Fibroblast of pulmonary artery (primary cell): ENCODE results near the gene GRIP2.

Experiments
- DNase-seq: peaks from one replicate; pipeline ENCODE4 v3.0.0-alpha.2; 2010; ENCODE audit warnings: low read depth
- H3K4me3 ChIP-seq: replicated peaks from 2 replicates; pipeline ENCODE4 v1.5.1; 2011; ENCODE audit warnings: low read depth, mild to moderate bottlenecking, control low read depth, low read length, moderate library complexity
- CTCF ChIP-seq: IDR thresholded peaks from 2 replicates; pipeline ENCODE4 v1.5.1; 2011; ENCODE audit warnings: mild to moderate bottlenecking, control low read depth, low read length, inconsistent platforms; ENCODE audit errors: missing control alignments

GRIP2 gene

GRCh38 chr3:14541646-14542045, 1.5 kb upstream of the GRIP2 start:
- DNase-seq = no peak
- no peak overlapping the region for H3K4me3 ChIP-seq
- TF ChIP-seq CTCF = no peak

- DNase-seq = no peak
- no peak for TF ChIP-seq CTCF
- no peak overlapping the region for H3K4me3 ChIP-seq
Measured at GRCh38 chr3:14540821-14541385, 761 bp upstream of the GRIP2 start.

GRCh38 chr3:14539384-14539741, 779 bp downstream of the GRIP2 start:
- DNase-seq = no peak
- no peak overlapping the region for H3K4me3 ChIP-seq
- no peak for TF ChIP-seq CTCF

- no peak for TF ChIP-seq CTCF
- DNase-seq = no peak
- H3K4me3 ChIP-seq = no peak overlapping the region
Measured at GRCh38 chr3:14538451-14539088, 1.6 kb downstream of the GRIP2 start.

- no peak for TF ChIP-seq CTCF
- no peak for DNase-seq
- no peak overlapping the region for H3K4me3 ChIP-seq
Measured at GRCh38 chr3:14537590-14538450, 2.3 kb downstream of the GRIP2 start.

GRCh38 chr3:14536837-14537589, 3.1 kb downstream of the GRIP2 start:
- H3K4me3 ChIP-seq = no peak overlapping the region
- DNase-seq = no peak
- no peak for TF ChIP-seq CTCF
